Posterior vena cava (tissue), 2 donors: ENCODE data around the gene PSMD2. TPM values are rescaled to one million over a fixed set of nuclear protein-coding genes. Genes with fewer than 3 reads are reported as not detected.

Experiments
- DNase-seq: peaks from one replicate; pipeline ENCODE4 v3.0.0-alpha.2; 2020; ENCODE audit warnings: low spot score
- intact Hi-C, 2 donors: fragments of 100-400 bp; cut with DNase I; formaldehyde crosslinking; loops; one replicate each; pipeline versions ENCODE4 v1.14.1 to v1.14.2; 2022 to 2023
- total RNA-seq, 2 donors: library from RNA; stranded (reverse); fragmentation: NEBNext Ultra II Directional; extraction: Animal tissue kit (Norgen Biotek cat#: 25700); gene quantifications; one replicate each; pipeline ENCODE4 v1.2.1, GENCODE V29; 2021
- donor health status: DM: yes; HTN: yes; CAD: no.
- donor health status: DM: yes; HTN: yes; CAD: no.

The PSMD2 gene
- total RNA-seq, 2 donors from 2014 or later, result 128 to 163 TPM

GRCh38 chr3:184349563-184350470, 50.8 kb downstream of the PSMD2 start:
- DNase-seq, result no peak
- intact Hi-C loops, result loop anchor here in 1 of 2 donors (5.0 kb wide), 1 partner anchor 43 kb away; no protein-coding TSS in a partner anchor

DNA sequence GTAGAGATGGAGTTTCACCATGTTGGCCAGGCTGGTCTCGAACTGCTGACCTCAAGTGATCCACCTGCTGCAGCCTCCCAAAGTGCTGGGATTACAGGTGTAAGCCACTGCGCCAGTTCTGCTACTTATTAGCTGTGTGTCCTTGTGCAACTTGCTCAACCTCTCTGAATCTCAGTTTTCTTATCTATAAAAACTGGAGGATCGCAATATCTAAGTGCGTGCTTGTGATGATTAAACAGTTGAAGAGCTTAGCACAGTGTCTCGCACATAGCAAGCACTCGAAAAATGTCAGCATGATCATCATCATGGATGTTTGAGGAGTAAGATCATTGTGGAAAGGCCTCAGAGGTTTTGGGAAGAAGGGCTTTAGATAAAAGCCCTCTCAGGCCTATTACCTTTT, 51.6 kb downstream of the PSMD2 start:
- intact Hi-C loops, result no loop called here

GRCh38 chr3:184351511-184352148, 52.6 kb downstream of the PSMD2 start:
- intact Hi-C loops, result no loop called here
- DNase-seq, result no peak

More for the DNA sequence above, 51.6 kb downstream of the PSMD2 start:
- no peak for DNase-seq

GRCh38 chr3:184352149-184352785, 53.2 kb downstream of the PSMD2 start:
- peak; percentile 74 for DNase-seq

DNA sequence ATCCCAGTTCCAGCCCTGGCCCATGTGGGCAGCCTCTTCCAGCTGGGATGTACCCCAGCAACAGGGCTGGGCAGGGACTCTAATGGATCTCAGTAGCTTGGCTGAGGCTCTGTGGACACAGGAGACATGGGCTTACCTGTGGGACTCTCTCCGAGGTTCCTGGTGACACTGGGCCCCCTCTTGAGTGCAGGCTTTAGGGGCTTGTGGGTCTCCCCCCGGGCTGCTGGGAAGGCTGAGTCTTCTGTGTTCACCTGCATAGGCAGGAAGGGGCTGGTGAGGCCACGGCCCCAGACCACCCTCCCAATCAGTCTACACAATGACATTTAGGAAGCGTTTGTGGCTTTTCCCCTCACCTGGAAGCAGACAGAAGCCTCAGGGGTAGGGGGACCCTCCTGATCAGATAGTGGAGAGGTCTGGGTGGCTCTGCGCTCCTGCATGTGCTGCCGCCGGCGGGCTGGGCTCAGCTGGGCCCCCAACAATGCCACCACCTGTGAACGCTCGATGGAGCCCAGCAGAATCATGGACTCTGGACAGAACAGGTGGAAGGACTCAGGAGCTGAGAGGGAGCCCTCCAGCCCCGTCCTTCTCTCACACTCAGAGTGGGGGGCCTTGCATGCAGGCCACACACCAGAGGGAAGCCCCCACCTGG, 54.0 kb downstream of the PSMD2 start:
- peak; percentile 63 for DNase-seq
- intact Hi-C loops, result no loop called here

More at GRCh38 chr3:184352149-184352785, 53.2 kb downstream of the PSMD2 start:
- intact Hi-C loops, result no loop called here

- peak; percentile 75 for DNase-seq
- intact Hi-C loops, result no loop called here
These were observed 54.5 kb downstream of the PSMD2 start for GRCh38 chr3:184353546-184353941.

- peak; percentile 87 for DNase-seq
- intact Hi-C loops, result no loop called here
These were observed 55.2 kb downstream of the PSMD2 start for GRCh38 chr3:184354121-184354728.

- intact Hi-C loops, result no loop called here
- DNase-seq, result peak; percentile 64
These were observed 55.7 kb downstream of the PSMD2 start for GRCh38 chr3:184354754-184355153.

GRCh38 chr3:184355261-184356040, 56.4 kb downstream of the PSMD2 start:
- intact Hi-C loops, result no loop called here
- DNase-seq, result no peak

DNA sequence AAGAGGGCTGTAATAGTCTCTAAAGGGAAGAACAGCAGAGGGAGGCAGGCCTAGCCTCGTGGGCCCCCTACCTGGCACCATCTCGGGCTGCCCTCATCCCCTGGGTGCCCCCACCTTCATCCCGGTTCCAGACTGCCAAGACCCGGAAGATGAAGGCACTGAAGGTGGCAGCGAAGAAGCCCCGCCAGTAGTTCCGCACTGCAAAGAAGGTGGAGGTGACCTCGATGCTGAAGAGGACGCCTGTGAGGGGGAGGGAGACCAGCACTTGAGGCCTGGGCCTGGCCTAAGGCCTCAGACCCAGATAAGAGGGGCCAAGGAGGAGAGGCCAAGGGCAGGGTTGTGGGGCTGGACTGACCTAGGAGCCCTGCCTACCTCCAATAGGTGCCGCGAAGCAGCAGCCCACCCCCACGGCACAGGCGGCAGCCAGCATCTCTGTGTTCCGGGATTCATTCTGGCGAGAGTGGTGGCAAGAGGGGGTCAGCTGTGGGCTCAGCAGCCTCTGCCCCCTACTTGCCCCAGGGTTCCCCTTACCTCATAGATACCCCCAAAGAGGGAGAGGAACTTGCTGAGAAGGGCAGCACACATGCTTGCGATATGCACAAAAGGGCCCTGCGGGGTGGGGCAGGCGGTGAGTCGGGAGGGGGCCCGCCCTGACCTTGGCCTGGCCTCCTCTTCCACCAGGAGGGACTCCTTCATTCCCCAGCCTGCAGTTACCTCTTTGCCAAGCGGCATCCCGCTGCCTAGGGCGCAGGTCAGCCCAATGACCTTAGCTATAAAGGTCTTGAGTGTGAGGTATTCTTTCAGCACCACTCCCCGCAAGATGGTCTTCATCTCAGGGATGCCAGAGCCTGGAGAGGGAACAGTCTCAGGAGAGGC, 58.4 kb downstream of the PSMD2 start:
- DNase-seq, result peak; percentile 57
- intact Hi-C loops, result no loop called here

- DNase-seq, result peak; percentile 72
- intact Hi-C loops, result no loop called here
These were observed 59.2 kb downstream of the PSMD2 start for GRCh38 chr3:184358124-184358767.

Other genes with a start within 250 kb of the PSMD2 start
- gene HTR3C, start 246.2 kb upstream of the PSMD2 start, total RNA-seq, result not detected
- not detected for gene HTR3E, start 202.2 kb upstream of the PSMD2 start, total RNA-seq
- 10 to 100 TPM; 23.3 to 26.4 TPM for gene EIF2B5, start 163.9 kb upstream of the PSMD2 start, total RNA-seq
- gene DVL3, start 143.9 kb upstream of the PSMD2 start, total RNA-seq, result 10 to 100 TPM; 67.3 to 70.7 TPM
- gene AP2M1, start 124.4 kb upstream of the PSMD2 start, total RNA-seq, result 100 to 1,000 TPM; 324 to 365 TPM
- gene ABCF3, start 113.0 kb upstream of the PSMD2 start, total RNA-seq, result 10 to 100 TPM; 38.9 to 48.8 TPM
- gene VWA5B2, start 69.7 kb upstream of the PSMD2 start, total RNA-seq, result under 1 TPM in 1 of 2 donors, not detected in 1; 0.38 TPM
- 10 to 100 TPM; 26.8 to 28.6 TPM for gene ALG3, start 50.3 kb upstream of the PSMD2 start, total RNA-seq
- gene EEF1AKMT4, start 49.6 kb upstream of the PSMD2 start, total RNA-seq, result 1 to 10 TPM; 1.3 to 2.5 TPM
- gene CAMK2N2, start 37.7 kb upstream of the PSMD2 start, total RNA-seq, result under 1 TPM in 1 of 2 donors, not detected in 1; 0.24 TPM
- gene ECE2, start 23.2 kb upstream of the PSMD2 start, total RNA-seq, result not detected
- 100 to 1,000 TPM; 273 to 325 TPM for gene EIF4G1, start 15.4 kb downstream of the PSMD2 start, total RNA-seq
- gene FAM131A, start 38.4 kb downstream of the PSMD2 start, total RNA-seq, result 10 to 100 TPM; 30.4 to 37.4 TPM
- 1 to 10 TPM; 3.7 to 4.0 TPM for gene CLCN2, start 62.4 kb downstream of the PSMD2 start, total RNA-seq
- 10 to 100 TPM; 39.1 to 42.7 TPM for gene POLR2H, start 62.5 kb downstream of the PSMD2 start, total RNA-seq
- gene THPO, start 79.0 kb downstream of the PSMD2 start, total RNA-seq, result 1 to 10 TPM in 1 of 2 donors, under 1 TPM in 1; 0.71 to 1.1 TPM
- gene CHRD, start 80.8 kb downstream of the PSMD2 start, total RNA-seq, result 10 to 100 TPM; 18.6 to 32.6 TPM